HG02571 (cell line): ENCODE results near the gene MNDA.

Experiments
- ATAC-seq: cut with Tn5 transposase; IDR thresholded peaks from one replicate; pipeline ENCODE4 v1.9.1; 2021; ENCODE audit warnings: mild to moderate bottlenecking, moderate library complexity; ENCODE audit not compliant: unreplicated experiment

The MNDA gene

GRCh38 chr1:158830904-158831507 is at the start of gene MNDA:
Gene MNDA (plus strand): TSS chr1:158831351. CDS start chr1:158842154, 10,803 bp downstream.
- ATAC-seq, result peak; percentile 90

GRCh38 chr1:158793604-158794003 is 37.5 kb upstream of the MNDA start:
- ATAC-seq, result no peak

- no peak for ATAC-seq
Measured at GRCh38 chr1:158794247-158794646, 36.9 kb upstream of the MNDA start.

- ATAC-seq, result no peak
Measured at GRCh38 chr1:158798531-158798930, 32.6 kb upstream of the MNDA start.

GRCh38 chr1:158799689-158800088 is 31.5 kb upstream of the MNDA start:
- no peak for ATAC-seq

GRCh38 chr1:158800526-158800925 is 30.6 kb upstream of the MNDA start:
- ATAC-seq, result no peak

GRCh38 chr1:158801396-158801795 is 29.8 kb upstream of the MNDA start:
- ATAC-seq, result no peak

- no peak for ATAC-seq
Measured at GRCh38 chr1:158803678-158804077, 27.5 kb upstream of the MNDA start.

- ATAC-seq, result no peak
Measured at GRCh38 chr1:158806916-158807536, 24.1 kb upstream of the MNDA start.

- no peak for ATAC-seq
Measured at GRCh38 chr1:158809256-158809655, 21.9 kb upstream of the MNDA start.

- ATAC-seq, result no peak
Measured at GRCh38 chr1:158809862-158810261, 21.3 kb upstream of the MNDA start.

- ATAC-seq, result no peak
Measured at GRCh38 chr1:158810311-158810710, 20.8 kb upstream of the MNDA start.

- ATAC-seq, result no peak
Measured at GRCh38 chr1:158812336-158812735, 18.8 kb upstream of the MNDA start.

GRCh38 chr1:158813164-158813563 is 18.0 kb upstream of the MNDA start:
- no peak for ATAC-seq

- ATAC-seq, result no peak
Measured at GRCh38 chr1:158814970-158815369, 16.2 kb upstream of the MNDA start.

- ATAC-seq, result no peak
Measured at GRCh38 chr1:158818560-158818959, 12.6 kb upstream of the MNDA start.

- ATAC-seq, result no peak
Measured at GRCh38 chr1:158818975-158819431, 12.1 kb upstream of the MNDA start.

GRCh38 chr1:158819461-158820443 is 11.4 kb upstream of the MNDA start:
- ATAC-seq, result peak; percentile 95

GRCh38 chr1:158821723-158822122 is 9.4 kb upstream of the MNDA start:
- no peak for ATAC-seq

- ATAC-seq, result peak; percentile 61
Measured at GRCh38 chr1:158830074-158830677, 975 bp upstream of the MNDA start.

GRCh38 chr1:158833264-158833663 is 2.1 kb downstream of the MNDA start:
- no peak for ATAC-seq
